Panc1 (cell line): ENCODE results near the gene MSX1. TPM values are rescaled to one million over a fixed set of nuclear protein-coding genes. Genes with fewer than 3 reads are reported as not detected.

Experiments used
- ATAC-seq: fragments of 200-7000 bp; cut with Tn5 transposase; 2 replicates; pipeline ENCODE4 v1.9.1; 2020; ENCODE audit warnings: mild to moderate bottlenecking, moderate library complexity
- BruUV-seq: library from RNA; stranded (reverse); fragments of 400-500 nt; replicated peaks from 2 replicates; lab custom pipeline; 2021; lab: Mats Ljungman, UMichigan
- CTCF ChIA-PET: fragments of 300-600 bp; sonication (Branson Sonifier 250); formaldehyde crosslinking; loops from one replicate; lab custom pipeline; 2022; ENCODE audit warnings: antibody characterized with exemption; lab: Charles Lee
- POLR2A ChIA-PET: fragments of 300-600 bp; sonication (Branson Sonifier 250); formaldehyde crosslinking; loops from one replicate; lab custom pipeline; 2022; ENCODE audit warnings: antibody characterized with exemption; lab: Charles Lee
- DNase-seq: peaks from one replicate; pipeline ENCODE4 v3.0.0-alpha.2; 2010; ENCODE audit warnings: low read depth, low spot score
- H3K27ac ChIP-seq: 2 replicates; pipeline ENCODE4 v1.5.1; 2011; ENCODE audit warnings: mild to moderate bottlenecking, low read length, inconsistent platforms
- H3K27me3 ChIP-seq: fragments of 200-500 bp; sonication (Bioruptor generic); 2 replicates; pipeline ENCODE4 v1.6.0; 2014; ENCODE audit warnings: low read length, inconsistent platforms; ENCODE audit not compliant: control insufficient read depth, insufficient read depth
- H3K36me3 ChIP-seq: fragments of 200-500 bp; sonication (Bioruptor generic); 2 replicates; pipeline ENCODE4 v1.5.1; 2014; ENCODE audit warnings: inconsistent platforms, mild to moderate bottlenecking, low read length, moderate library complexity; ENCODE audit not compliant: control insufficient read depth, insufficient read depth
- H3K4me1 ChIP-seq: 2 replicates; pipeline ENCODE4 v1.5.1; 2011; ENCODE audit warnings: inconsistent platforms, mild to moderate bottlenecking, low read length, moderate library complexity; ENCODE audit not compliant: control insufficient read depth, insufficient read depth
- H3K4me3 ChIP-seq, 2 experiments: 2 replicates each; pipeline ENCODE4 v1.5.1; 2011 to 2012; ENCODE audit warnings: low read depth in 2 of 2, low read length in 2 of 2, mild to moderate bottlenecking in 2 of 2, inconsistent platforms in 1 of 2, moderate library complexity in 1 of 2
- H3K9me3 ChIP-seq: fragments of 200-500 bp; sonication (Bioruptor generic); 2 replicates; pipeline ENCODE4 v1.5.1; 2014; ENCODE audit warnings: low read depth, mild to moderate bottlenecking, inconsistent platforms, low read length, moderate library complexity; ENCODE audit not compliant: control insufficient read depth, insufficient read depth
- POLR2AphosphoS5 ChIP-seq: IDR thresholded peaks from 2 replicates; pipeline ENCODE4 v1.6.1; 2012; ENCODE audit warnings: mild to moderate bottlenecking, low read depth, low read length, moderate library complexity
- SIN3A ChIP-seq: IDR thresholded peaks from 2 replicates; pipeline ENCODE4 v1.6.1; 2012; ENCODE audit warnings: low read depth, mild to moderate bottlenecking, low read length, moderate library complexity, borderline replicate concordance; ENCODE audit not compliant: insufficient read depth
- TCF7L2 ChIP-seq: IDR thresholded peaks from 2 replicates; pipeline ENCODE4 v1.6.1; 2011; ENCODE audit warnings: mild to moderate bottlenecking, low read depth, low read length, inconsistent platforms
- in situ Hi-C: cut with HindIII; loops from 2 replicates; pipeline ENCODE4 v1.10.0; 2016; ENCODE audit warnings: low sequenced_read_pairs, low pct_unique_long_range_greater_than_20kb
- intact Hi-C: fragments of 100-400 bp; cut with micrococcal nuclease; formaldehyde crosslinking; loops from one replicate; pipeline ENCODE4 v1.10.0; 2022; ENCODE audit not compliant: unreplicated experiment
- total RNA-seq: library from RNA; stranded (reverse); gene quantifications from one replicate; pipeline ENCODE4 v1.2.1, GENCODE V29; 2021; ENCODE audit not compliant: unreplicated experiment
- TF ChIP-seq, protein P1 (sequence below), 2 experiments: IDR thresholded peaks; 2 replicates each; pipeline ENCODE4 v1.6.1; 2011 to 2012; ENCODE audit warnings: low read depth in 2 of 2, control low read depth in 1 of 2, low read length in 1 of 2, mild to moderate bottlenecking in 1 of 2, moderate library complexity in 1 of 2; ENCODE audit not compliant: insufficient read depth in 1 of 2
- TF ChIP-seq, protein P2 (sequence below): fragments of 450-650 bp; IDR thresholded peaks from 2 replicates; pipeline ENCODE4 v1.5.1; 2017; ENCODE audit warnings: mild to moderate bottlenecking

The MSX1 gene
- total RNA-seq, 1 experiment from 2014 or later: 3.4 TPM

DNA sequence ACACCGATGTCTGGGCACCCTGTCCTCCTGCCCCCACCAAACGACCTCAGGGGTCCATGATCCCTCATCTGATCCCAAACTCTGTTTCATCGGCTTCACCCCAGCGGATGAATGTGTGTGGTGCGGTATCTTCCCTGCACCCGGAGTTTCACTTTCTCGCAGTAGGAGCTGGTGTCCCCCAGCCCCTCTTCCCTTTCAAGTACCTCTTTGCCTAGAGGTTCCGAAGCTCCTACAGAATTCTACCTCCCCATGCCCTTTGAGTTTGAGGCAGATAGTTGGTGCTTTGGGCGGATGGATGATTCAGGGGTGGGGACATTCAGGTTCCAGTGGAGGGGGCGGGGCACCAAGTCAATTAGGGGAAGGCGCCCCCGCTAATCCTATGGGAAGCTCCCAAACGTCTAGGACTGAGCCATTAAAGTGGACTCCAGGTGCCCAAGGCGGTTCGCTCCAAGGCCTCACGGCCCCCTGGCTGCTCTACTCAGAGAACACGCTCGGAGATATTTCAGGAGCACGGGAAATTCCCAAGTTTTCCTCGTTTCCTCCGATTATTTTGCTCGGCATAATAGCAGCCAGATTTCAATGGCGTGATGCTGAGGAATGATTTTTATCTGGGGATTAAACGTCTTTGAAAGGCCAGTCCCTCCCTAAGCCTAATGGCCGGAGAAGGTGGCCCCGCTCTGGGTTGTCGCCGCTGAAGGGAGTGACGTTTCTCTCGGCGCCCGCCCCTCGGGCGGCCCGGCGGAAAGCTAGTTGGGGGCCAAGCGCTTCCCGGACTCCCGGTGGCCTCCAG lies 1.3 kb downstream of the MSX1 start:
- POLR2A ChIA-PET: interaction anchor here (0.5 kb wide), 1 partner anchor 1552 kb away, joined by 3 read pairs; no protein-coding TSS in a partner anchor
- TF ChIP-seq POLR2AphosphoS5 (no peak), SIN3A (no peak)
- TF ChIP-seq, protein P1, sequence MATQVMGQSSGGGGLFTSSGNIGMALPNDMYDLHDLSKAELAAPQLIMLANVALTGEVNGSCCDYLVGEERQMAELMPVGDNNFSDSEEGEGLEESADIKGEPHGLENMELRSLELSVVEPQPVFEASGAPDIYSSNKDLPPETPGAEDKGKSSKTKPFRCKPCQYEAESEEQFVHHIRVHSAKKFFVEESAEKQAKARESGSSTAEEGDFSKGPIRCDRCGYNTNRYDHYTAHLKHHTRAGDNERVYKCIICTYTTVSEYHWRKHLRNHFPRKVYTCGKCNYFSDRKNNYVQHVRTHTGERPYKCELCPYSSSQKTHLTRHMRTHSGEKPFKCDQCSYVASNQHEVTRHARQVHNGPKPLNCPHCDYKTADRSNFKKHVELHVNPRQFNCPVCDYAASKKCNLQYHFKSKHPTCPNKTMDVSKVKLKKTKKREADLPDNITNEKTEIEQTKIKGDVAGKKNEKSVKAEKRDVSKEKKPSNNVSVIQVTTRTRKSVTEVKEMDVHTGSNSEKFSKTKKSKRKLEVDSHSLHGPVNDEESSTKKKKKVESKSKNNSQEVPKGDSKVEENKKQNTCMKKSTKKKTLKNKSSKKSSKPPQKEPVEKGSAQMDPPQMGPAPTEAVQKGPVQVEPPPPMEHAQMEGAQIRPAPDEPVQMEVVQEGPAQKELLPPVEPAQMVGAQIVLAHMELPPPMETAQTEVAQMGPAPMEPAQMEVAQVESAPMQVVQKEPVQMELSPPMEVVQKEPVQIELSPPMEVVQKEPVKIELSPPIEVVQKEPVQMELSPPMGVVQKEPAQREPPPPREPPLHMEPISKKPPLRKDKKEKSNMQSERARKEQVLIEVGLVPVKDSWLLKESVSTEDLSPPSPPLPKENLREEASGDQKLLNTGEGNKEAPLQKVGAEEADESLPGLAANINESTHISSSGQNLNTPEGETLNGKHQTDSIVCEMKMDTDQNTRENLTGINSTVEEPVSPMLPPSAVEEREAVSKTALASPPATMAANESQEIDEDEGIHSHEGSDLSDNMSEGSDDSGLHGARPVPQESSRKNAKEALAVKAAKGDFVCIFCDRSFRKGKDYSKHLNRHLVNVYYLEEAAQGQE (IDR thresholded peaks at IDR 0.05; ENCODE audit: insufficient read depth in 1 of 2, low read depth in 2 of 2, low read length in 1 of 2): no peak
- CTCF ChIA-PET: interaction anchor here (0.5 kb wide), 1 partner anchor 99 kb away, joined by 4 read pairs; no protein-coding TSS in a partner anchor
- Histone ChIP-seq H3K4me1 (peaks cover 4% of the 10 kb centered on the region; the same call in 1 of the 2 replicates), H3K36me3 (peaks cover 2% of the 10 kb centered on the region; the same call in 1 of the 2 replicates), H3K4me3 (peak overlapping the region; percentile 59 to 88), H3K27ac (no peak overlapping the region), H3K9me3 (no peaks in the 10 kb centered on the region), H3K27me3 (no peaks in the 10 kb centered on the region; the same call in 1 of the 2 replicates)
- DNase-seq: no peak
- no TSS peak for BruUV-seq
- intact Hi-C loops (loop anchor here (10.0 kb wide), 1 partner anchor 376 kb away; no protein-coding TSS in a partner anchor), in situ Hi-C loops (no loop called here)
- peak; percentile 28 for ATAC-seq

DNA sequence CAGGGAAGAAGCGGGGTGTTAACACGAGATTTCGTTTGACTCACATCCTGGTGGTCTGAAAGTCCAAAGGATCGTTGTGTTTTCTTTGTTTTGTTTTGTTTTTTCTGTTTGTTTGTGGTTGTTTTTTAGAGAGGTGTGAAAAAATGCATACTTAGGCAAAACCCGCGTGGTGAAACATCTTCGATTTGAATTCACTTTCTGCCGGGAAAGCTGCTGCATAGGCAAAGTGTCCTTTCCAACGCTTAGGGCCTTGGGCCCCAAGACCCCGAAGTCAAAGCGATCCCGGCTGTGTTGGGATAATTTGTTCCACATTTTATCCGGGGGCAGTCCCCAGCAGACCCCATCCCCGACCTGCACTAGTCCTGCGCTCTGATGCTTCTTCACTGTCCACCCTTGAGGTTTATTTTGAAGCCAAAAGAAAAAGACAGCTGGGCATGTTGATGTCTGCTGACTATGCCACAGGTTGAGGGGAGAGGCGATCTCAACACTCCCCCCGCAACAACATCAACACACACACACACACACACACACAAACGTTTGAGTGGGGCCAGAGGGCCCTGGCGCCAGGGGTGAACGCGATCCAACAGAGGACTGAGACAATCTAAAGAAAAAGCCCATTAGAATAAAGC lies 2.0 kb downstream of the MSX1 start:
- intact Hi-C loops: loop anchor here (10.0 kb wide), 1 partner anchor 377 kb away; no protein-coding TSS in a partner anchor
- peak overlapping the region; percentile 59 to 88 for H3K4me3 ChIP-seq
- no peaks in the 10 kb centered on the region for H3K9me3 ChIP-seq
- H3K36me3 ChIP-seq: peaks cover 2% of the 10 kb centered on the region; the same call in 1 of the 2 replicates
- H3K4me1 ChIP-seq: peaks cover 4% of the 10 kb centered on the region; the same call in 1 of the 2 replicates
- DNase-seq (no peak), ATAC-seq (no peak)
- H3K27me3 ChIP-seq: no peaks in the 10 kb centered on the region; the same call in 1 of the 2 replicates
- no TSS peak for BruUV-seq
- TF ChIP-seq, protein P1 (IDR thresholded peaks at IDR 0.05; ENCODE audit: insufficient read depth in 1 of 2, low read depth in 2 of 2, low read length in 1 of 2): no peak
- TF ChIP-seq TCF7L2 (no peak), POLR2AphosphoS5 (no peak), SIN3A (no peak)
- TF ChIP-seq, protein P2, sequence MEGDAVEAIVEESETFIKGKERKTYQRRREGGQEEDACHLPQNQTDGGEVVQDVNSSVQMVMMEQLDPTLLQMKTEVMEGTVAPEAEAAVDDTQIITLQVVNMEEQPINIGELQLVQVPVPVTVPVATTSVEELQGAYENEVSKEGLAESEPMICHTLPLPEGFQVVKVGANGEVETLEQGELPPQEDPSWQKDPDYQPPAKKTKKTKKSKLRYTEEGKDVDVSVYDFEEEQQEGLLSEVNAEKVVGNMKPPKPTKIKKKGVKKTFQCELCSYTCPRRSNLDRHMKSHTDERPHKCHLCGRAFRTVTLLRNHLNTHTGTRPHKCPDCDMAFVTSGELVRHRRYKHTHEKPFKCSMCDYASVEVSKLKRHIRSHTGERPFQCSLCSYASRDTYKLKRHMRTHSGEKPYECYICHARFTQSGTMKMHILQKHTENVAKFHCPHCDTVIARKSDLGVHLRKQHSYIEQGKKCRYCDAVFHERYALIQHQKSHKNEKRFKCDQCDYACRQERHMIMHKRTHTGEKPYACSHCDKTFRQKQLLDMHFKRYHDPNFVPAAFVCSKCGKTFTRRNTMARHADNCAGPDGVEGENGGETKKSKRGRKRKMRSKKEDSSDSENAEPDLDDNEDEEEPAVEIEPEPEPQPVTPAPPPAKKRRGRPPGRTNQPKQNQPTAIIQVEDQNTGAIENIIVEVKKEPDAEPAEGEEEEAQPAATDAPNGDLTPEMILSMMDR: no peak
- CTCF ChIA-PET: interaction anchor here (0.5 kb wide), 1 partner anchor 100 kb away, joined by 4 read pairs; no protein-coding TSS in a partner anchor
- POLR2A ChIA-PET: no interaction called here
- H3K27ac ChIP-seq: no peak overlapping the region
- in situ Hi-C loops: no loop called here
